Fibroblast of pulmonary artery (primary cell): ENCODE results near the gene TAF4.
"Not testable (repeated sequence)": the region's sequence is repeated elsewhere in the genome, so short reads cannot be mapped to it uniquely, and the experiment has no call there.

ENCODE experiments used
- DNase-seq: peaks from one replicate; pipeline ENCODE4 v3.0.0-alpha.2; 2010; ENCODE audit warnings: low read depth
- H3K4me3 ChIP-seq: replicated peaks from 2 replicates; pipeline ENCODE4 v1.5.1; 2011; ENCODE audit warnings: low read depth, mild to moderate bottlenecking, control low read depth, low read length, moderate library complexity
- CTCF ChIP-seq: IDR thresholded peaks from 2 replicates; pipeline ENCODE4 v1.5.1; 2011; ENCODE audit warnings: mild to moderate bottlenecking, control low read depth, low read length, inconsistent platforms; ENCODE audit errors: missing control alignments

The TAF4 gene

GRCh38 chr20:61983965-61984364, 81.7 kb downstream of the TAF4 start:
- no peak for TF ChIP-seq CTCF
- DNase-seq, result no peak
- no peak overlapping the region for H3K4me3 ChIP-seq

GRCh38 chr20:61982951-61983315, 82.7 kb downstream of the TAF4 start:
- DNase-seq, result no peak
- no peak for TF ChIP-seq CTCF

GRCh38 chr20:61982191-61982950, 83.3 kb downstream of the TAF4 start:
- no peak for TF ChIP-seq CTCF
- no peak for DNase-seq
- no peak overlapping the region for H3K4me3 ChIP-seq

More at GRCh38 chr20:61982951-61983315, 82.7 kb downstream of the TAF4 start:
- no peak overlapping the region for H3K4me3 ChIP-seq

GRCh38 chr20:61981691-61982090, 84.0 kb downstream of the TAF4 start:
- not testable (repeated sequence) for DNase-seq, H3K4me3 ChIP-seq

- TF ChIP-seq CTCF, result peak; percentile 73
- no peak overlapping the region for H3K4me3 ChIP-seq
- DNase-seq, result peak; percentile 53
Observed at GRCh38 chr20:61980647-61981583, 84.8 kb downstream of the TAF4 start.

- H3K4me3 ChIP-seq, result no peak overlapping the region
Observed at GRCh38 chr20:61979701-61980635, 85.7 kb downstream of the TAF4 start.

More at GRCh38 chr20:61979701-61980635, 85.7 kb downstream of the TAF4 start:
- TF ChIP-seq CTCF, result no peak
- no peak for DNase-seq
